ENCODE results near the gene OR51L1. TPM values are rescaled to one million over a fixed set of nuclear protein-coding genes. Genes with fewer than 3 reads are reported as not detected.

OR51L1 gene
- total RNA-seq, 1 experiment from 2014 or later = not detected

DNA sequence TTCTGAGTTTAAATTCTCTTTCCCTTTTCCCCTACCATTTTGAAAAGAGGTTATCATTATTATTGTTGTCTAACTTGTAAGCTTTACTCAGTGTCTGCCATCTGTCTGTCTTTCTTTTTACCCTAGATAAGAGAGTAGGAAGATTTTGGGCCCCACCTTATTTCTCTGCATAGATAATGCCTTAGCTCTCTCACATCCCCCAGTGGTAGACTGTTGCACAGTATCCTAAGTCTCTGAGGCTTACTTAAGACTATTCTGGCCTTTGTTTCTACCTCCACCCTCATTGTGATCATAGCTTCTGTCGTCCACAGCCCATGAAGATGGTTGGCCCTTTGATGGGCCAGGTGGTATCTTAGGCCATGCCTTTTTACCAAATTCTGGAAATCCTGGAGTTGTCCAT is 3.6 kb upstream of the OR51L1 start:
- ATAC-seq = peak; percentile 77
- TF ChIP-seq RAD21 (IDR thresholded peaks at IDR 0.05; ENCODE audit: low read depth) (peak; percentile 36; the same call in 1 of the 2 replicates), JUND (IDR thresholded peaks at IDR 0.05) (no peak)
- TF ChIP-seq, protein P1, sequence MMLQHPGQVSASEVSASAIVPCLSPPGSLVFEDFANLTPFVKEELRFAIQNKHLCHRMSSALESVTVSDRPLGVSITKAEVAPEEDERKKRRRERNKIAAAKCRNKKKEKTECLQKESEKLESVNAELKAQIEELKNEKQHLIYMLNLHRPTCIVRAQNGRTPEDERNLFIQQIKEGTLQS (IDR thresholded peaks at IDR 0.05) = no peak
- TF ChIP-seq, protein P2, sequence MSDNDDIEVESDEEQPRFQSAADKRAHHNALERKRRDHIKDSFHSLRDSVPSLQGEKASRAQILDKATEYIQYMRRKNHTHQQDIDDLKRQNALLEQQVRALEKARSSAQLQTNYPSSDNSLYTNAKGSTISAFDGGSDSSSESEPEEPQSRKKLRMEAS (IDR thresholded peaks at IDR 0.05) = no peak
- TF ChIP-seq, protein P3, sequence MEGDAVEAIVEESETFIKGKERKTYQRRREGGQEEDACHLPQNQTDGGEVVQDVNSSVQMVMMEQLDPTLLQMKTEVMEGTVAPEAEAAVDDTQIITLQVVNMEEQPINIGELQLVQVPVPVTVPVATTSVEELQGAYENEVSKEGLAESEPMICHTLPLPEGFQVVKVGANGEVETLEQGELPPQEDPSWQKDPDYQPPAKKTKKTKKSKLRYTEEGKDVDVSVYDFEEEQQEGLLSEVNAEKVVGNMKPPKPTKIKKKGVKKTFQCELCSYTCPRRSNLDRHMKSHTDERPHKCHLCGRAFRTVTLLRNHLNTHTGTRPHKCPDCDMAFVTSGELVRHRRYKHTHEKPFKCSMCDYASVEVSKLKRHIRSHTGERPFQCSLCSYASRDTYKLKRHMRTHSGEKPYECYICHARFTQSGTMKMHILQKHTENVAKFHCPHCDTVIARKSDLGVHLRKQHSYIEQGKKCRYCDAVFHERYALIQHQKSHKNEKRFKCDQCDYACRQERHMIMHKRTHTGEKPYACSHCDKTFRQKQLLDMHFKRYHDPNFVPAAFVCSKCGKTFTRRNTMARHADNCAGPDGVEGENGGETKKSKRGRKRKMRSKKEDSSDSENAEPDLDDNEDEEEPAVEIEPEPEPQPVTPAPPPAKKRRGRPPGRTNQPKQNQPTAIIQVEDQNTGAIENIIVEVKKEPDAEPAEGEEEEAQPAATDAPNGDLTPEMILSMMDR (IDR thresholded peaks at IDR 0.05 in 2 of 3, conservative IDR thresholded peaks at IDR 0.05 in 1 of 3; ENCODE audit: borderline replicate concordance in 1 of 3, insufficient read depth in 1 of 3, low read depth in 2 of 3, low read length in 2 of 3) = peak in 2 of 3 experiments; percentile 28 to 36; a peak in 4 of 6 replicates
- intact Hi-C loops (cut with micrococcal nuclease) = no loop called here

More for the DNA sequence above, 3.6 kb upstream of the OR51L1 start:
- no peaks in the 10 kb centered on the region for H3K79me2 ChIP-seq (ENCODE audit: insufficient read depth, low read length)
- no peak overlapping the region for H3K27ac ChIP-seq (ENCODE audit: low read depth, low read length)
- H3K36me3 ChIP-seq (ENCODE audit: control insufficient read depth in 1 of 2, insufficient read depth in 2 of 2, low read length in 2 of 2) = no peaks in the 10 kb centered on the region
- H3K27me3 ChIP-seq (ENCODE audit: insufficient read depth, low read length) = peaks cover 34% of the 10 kb centered on the region
- H3K4me2 ChIP-seq (ENCODE audit: low read length) = no peak overlapping the region
- no peak for DNase-seq (ENCODE audit: low read depth, low spot score)
- H3K4me1 ChIP-seq (ENCODE audit: control insufficient read depth in 1 of 2, insufficient read depth in 2 of 2, low read length in 2 of 2) = no peaks in the 10 kb centered on the region
- H3K9me2 ChIP-seq (ENCODE audit: insufficient read depth) = no peaks in the 10 kb centered on the region
- H3K9ac ChIP-seq (ENCODE audit: low read length) = no peak overlapping the region
- RAD21 ChIA-PET (ENCODE audit: low non-redundant PET in 1 of 2, low total read pairs in 2 of 2, uncharacterized antibody in 2 of 2, unreplicated experiment in 2 of 2) = no interaction called here
- BruUV-seq (replicated peaks) = no TSS peak
- H3K9me3 ChIP-seq (ENCODE audit: control insufficient read depth in 1 of 2, insufficient read depth in 1 of 2, low read depth in 1 of 2, low read length in 2 of 2) = no peaks in the 10 kb centered on the region
- H2AFZ ChIP-seq (ENCODE audit: low read depth, low read length, poor library complexity, severe bottlenecking) = no peak overlapping the region
- CTCF ChIA-PET = interaction anchor here (1.8 kb wide), 1 partner anchor 354 kb away, joined by 9 read pairs; the partner anchor contains the start of gene OR51D1
- no peaks in the 10 kb centered on the region; the same call in 1 of the 2 replicates for H4K20me1 ChIP-seq (ENCODE audit: insufficient read depth)
- POLR2A ChIA-PET = no interaction called here
- no peak overlapping the region for H3K4me3 ChIP-seq (replicated peaks in 1 of 2; ENCODE audit: low read depth in 1 of 2, low read length in 2 of 2)

Measured in HCT116 (cell line).